Kidney glomerular epithelial cell (primary cell): ENCODE data around the gene SHD.
"Not testable (repeated sequence)": the region's sequence is repeated elsewhere in the genome, so short reads cannot be mapped to it uniquely, and the experiment has no call there.

Experiments used
- DNase-seq: peaks from one replicate; lab custom pipeline; 2025; lab: John Stamatoyannopoulos, UW

The SHD gene

DNA sequence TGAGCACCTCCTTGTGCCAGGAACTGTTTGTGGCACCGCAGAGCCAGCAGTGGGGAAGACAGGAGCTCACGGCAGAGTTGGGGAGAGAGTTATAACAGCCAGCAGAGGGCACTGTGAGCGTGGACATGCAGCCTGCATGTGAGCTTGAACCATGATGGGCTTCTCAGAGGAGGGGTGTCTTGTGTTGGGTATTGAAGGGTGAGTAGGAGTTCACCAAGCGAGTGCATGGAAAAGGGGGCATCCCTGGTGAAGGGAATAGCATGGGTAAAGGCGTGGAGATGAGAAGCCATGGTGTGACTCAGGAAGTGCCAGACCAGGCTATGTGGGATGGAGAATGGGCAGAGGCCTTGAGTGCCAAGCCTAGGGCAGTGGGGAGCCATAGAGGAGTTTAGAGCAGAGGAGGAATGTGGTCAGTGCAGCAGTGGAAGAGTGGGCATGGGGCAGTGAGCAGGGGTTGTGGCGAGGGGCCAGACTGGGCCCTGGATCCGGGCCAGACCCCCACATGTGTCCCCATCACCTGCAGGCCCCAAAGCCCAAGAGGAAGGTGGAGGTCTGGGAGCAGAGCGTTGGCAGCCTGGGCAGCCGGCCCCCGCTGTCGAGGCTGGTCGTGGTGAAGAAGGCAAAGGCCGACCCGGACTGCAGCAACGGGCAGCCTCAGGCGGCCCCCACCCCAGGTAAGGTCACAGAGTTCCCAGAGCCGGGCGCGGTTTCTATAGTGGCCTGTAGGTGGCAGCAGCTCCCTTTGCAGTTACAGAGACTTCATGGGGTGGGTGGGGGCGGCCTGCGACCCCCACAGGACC lies 11.8 kb upstream of the SHD start:
- DNase-seq, result no peak

DNA sequence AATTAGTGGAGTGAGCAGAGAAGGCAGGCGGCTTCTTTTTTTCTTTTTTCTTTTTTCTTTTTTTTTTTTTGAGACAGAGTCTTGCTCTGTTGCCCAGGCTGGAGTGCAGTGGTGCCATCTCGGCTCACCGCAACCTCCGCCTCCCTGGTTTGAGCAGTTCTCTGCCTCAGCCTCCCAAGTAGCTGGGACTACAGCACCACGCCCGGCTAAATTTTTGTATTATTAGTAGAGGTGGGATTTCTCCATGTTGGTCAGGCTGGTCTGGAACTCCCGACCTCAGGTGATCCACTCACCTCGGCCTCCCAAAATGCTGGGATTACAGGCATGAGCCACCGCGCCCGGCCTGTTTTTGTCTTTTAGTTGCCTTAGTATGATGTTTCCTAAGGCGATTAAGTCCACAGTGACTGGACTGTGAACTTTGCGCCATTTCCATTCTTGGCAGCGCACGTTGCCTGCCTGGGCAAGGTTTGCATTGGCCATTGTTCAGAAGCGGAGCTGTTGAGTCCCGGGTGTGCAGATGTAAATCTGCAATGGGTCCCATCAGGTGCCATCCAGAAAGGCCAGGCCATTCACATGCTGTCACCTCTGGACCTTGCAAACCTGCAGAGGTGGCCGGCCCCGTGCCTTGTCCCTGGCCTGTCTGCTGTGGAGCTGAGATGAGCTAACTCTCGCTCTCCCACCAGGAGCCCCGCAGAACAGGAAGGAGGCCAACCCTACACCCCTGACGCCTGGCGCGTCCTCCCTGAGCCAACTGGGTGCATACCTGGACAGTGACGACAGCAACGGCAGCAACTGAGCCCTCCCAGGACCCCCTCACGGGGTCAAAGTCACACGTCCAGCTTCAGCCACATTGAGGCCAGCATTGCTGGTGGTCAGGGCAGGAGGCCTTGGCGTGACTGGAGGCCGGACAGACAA lies 10.9 kb upstream of the SHD start:
- no peak for DNase-seq

DNA sequence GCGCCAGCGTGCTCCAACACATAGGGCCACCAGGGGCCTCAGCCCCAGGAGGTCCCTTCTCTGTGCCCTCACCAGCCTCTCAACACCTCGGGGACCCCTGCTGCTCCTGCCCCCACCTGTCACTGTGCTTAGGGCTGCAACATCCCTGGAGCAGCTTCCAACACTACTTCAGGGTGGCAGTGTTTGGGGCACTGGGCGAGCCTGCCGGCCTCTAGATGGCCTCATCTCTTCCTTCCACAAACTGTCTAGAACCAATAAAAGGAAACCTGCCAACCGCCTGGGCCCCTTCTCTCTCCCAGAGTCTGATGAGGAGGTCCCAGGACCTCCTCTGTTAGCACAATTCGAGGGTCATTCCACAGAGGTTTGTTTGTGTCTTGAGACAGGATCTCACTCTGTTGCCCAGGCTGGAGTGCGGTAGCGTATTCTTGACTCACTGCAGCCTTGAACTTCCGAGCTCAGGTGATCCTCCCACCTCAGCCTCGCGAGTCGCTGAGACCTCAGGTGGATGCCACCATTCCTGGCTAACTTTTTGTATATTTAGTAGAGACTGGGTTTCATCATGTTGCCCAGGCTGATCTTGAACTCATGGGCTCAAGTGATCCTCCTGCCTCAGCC lies 10.1 kb upstream of the SHD start:
- no peak for DNase-seq

DNA sequence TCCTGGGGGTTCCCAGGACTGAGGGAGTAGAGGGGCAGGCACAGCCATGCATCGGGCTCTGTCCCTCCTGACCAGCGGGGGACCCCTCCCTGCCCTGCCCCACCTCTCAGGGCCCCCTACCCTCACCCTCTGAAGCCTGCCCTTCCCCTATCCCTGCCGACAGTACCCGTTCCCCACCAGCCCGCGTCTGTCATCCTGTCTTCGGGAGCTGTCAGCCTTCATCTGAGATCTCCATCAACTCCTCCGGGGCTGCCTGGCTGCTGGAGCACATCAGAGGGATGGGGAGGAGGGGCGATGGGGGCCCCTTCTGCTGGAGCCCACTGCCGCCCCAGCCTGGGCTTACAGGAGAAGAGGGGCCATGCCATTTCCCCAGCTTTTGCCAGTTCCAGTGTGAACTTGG lies 6.2 kb upstream of the SHD start:
- DNase-seq, result no peak

DNA sequence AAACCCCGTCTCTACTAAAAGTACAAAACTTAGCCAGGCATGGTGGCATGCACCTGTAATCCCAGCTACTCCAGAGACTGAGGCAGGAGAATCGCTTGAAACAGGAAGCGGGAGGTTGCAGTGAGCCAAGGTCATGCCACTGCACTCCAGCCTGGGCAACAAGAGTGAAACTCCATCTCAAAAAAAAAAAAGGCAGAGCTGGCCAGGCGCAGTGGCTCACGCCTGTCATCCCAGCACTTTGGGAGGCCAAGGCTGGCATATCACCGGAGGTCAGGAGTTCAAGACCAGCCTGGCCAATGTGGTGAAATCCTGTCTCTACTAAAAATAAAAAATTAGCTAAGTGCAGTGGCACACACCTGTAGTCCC lies 4.8 kb upstream of the SHD start:
- not testable (repeated sequence) for DNase-seq

GRCh38 chr19:4277191-4277696 lies 1.8 kb upstream of the SHD start:
- DNase-seq, result no peak

DNA sequence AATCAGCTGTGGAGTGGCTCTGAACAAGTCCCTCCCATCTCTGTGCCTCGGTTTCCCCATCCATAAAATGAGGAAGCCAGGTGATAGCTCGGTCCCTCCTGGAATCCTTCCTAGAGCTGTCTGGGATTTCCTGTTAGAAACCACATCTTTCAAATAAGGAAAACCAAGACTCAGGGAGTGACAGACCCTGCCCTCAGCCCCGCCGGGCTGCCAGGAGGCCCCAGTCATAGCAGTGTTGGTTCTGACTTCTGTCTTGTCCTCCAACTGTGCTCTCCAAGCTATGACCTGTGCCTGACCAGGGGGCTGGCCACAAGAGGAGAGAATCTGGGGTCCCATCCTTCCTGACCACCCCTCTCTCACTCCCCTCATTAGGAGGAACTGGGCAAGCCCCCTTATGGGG lies 1.1 kb upstream of the SHD start:
- no peak for DNase-seq

DNA sequence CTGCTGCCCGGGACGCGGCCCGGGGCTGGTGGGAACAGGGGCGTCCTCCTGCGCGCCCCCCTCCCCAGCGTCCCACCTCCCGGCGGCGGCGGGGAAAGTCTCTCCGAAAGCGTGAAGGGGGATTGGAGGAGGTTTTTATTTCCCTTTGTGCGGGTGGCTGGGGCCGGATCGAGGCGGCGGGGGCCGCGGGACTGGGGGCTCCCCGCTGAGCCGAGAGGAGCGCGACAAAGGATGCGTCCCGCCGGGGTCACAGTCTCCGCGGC lies 132 bp downstream of the SHD start:
- no peak for DNase-seq

DNA sequence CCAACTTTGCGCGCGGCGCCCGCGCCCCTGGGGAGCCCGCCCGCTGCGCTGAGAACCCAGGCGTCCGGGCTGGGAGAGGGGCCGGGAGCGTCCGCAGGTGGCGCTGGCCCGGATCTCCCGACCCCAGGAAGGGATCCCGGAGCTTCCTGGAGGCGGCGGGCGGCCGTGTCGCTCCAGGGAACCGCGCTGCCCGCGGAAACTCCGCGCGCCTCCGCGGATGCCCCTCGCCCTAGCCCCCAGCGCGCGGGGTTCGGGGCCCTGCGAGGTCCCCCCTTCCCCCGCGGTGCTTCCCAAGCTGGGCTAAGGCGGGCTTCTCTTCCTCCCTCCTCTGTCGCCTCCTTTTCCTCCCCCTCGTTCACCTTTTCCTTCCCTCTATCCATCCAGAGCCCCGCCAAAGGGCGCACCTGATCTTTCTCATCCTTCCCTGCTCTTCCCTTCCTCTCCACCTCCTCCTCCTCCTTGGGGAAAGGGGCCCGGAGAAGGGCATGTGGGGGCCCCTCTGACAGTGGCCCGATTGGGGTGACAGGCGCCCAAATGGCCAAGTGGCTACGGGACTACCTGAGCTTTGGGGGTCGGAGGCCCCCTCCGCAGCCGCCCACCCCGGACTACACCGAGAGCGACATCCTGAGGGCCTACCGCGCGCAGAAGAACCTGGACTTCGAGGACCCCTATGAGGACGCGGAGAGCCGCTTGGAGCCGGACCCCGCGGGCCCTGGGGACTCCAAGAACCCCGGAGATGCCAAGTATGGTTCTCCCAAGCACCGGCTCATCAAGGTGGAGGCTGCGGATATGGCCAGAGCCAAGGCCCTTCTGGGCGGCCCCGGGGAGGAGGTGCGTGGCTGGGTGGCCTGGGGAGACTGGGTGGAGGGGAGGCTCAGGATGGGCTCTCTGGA lies 710 bp downstream of the SHD start:
- no peak for DNase-seq

GRCh38 chr19:4284176-4284958 lies 5.3 kb downstream of the SHD start:
- no peak for DNase-seq

DNA sequence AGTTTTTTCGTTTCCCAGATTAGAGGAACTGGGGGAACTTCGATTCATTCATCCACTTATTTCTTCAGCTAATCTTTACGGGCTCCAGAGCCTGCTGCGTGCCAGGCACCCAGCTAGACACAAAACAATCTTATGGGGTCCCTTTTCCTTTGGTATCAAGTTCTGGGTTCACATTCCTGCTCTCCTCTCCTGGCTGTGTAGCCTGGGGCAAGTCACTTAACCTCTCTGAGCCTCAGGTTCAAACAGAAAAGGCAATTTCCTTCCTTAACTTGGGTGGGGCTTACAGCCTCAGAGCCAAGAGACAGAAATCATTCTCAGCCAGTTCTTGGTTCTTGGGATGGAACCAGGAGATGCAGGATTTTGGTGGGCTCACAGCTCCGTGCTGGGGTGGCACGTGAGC lies 5.9 kb downstream of the SHD start:
- no peak for DNase-seq

- DNase-seq, result not testable (repeated sequence)
These were observed 7.1 kb downstream of the SHD start for GRCh38 chr19:4286141-4286540.

DNA sequence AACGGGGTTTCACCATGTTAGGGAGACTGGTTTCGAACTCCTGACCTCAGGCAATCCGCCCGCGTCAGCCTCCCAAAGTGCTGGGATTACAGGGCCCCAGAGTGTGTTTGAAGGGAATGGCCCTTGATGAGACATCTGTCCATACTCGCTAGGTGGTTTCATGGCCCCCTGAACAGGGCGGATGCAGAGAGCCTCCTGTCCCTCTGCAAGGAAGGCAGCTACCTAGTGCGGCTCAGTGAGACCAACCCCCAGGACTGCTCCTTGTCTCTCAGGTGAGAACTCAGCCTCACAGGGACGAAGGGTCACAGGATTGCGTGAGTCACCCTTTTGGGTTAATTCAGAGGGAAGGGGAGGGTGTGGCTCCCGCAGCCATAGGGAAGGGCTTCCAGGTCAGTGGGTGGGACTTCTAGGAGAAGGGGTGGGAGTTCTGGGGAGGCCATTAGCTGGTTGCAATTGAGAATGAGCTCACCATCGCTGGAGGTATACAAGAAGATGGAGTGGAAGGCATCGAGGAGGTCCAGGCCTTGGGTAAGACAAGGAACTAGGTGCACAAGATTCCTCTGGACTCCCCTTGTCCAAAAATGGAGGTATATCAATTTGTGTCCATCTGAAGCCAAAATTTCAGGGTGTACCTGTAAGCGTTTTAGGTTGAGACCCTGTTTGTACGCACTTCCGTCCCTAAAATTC lies 9.2 kb downstream of the SHD start:
- DNase-seq, result no peak

- DNase-seq, result no peak
These were observed 12.2 kb downstream of the SHD start for GRCh38 chr19:4291184-4291732.

- DNase-seq, result no peak
These were observed 13.4 kb downstream of the SHD start for GRCh38 chr19:4292515-4292914.

DNA sequence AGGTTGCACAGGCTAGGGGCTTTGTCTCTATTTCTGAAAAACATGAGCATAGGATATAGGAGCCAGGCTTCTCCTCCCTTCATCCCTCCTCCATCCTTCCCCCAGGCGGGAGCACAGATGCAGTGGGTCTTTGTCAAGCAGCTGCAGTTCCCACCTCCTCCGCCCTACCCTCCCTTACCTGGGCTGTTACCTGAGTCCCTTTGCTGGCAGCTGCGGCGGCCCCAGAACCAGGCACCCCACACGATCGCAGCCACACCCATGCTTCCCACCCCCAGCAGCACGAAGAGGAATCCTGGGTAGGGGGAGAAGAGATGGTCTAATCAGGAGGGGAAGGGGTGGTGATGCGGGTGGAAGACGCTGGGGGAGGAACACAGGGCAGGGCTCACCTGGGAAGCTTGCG lies 15.3 kb downstream of the SHD start:
- DNase-seq, result no peak

- DNase-seq, result no peak
These were observed 17.1 kb downstream of the SHD start for GRCh38 chr19:4295972-4296771.

GRCh38 chr19:4297901-4298809 lies 19.1 kb downstream of the SHD start:
- no peak for DNase-seq
